ENCODE data around the gene NRAS. TPM values are rescaled to one million over a fixed set of nuclear protein-coding genes. Genes with fewer than 3 reads are reported as not detected.

The NRAS gene
- total and polyA plus RNA-seq, 9 of the 15 experiments (the other 6 are each of a cell fraction or from before 2014, with no cell fraction given) = 40.7 to 94.5 (median 75.4) TPM

GRCh38 chr1:114716304-114717170 lies at the start of gene NRAS (continued):
- peak; percentile 72 for TF ChIP-seq TBP (optimal IDR thresholded peaks at IDR 0.05; ENCODE audit: low read depth, low read length)
- no peak for TF ChIP-seq ZNF699 (CRISPR knock-in tag; IDR thresholded peaks at IDR 0.05; ENCODE audit: insufficient replicate concordance)
- TF ChIP-seq TARDBP (IDR thresholded peaks at IDR 0.05) = peak; percentile 59; the same call in 1 of the 2 replicates
- TF ChIP-seq ZNF23 (CRISPR knock-in tag; IDR thresholded peaks at IDR 0.05) = 0 out of 2 replicates have a peak, but pooled peaks have one; percentile 33
- no peak for TF ChIP-seq ZNF140 (CRISPR knock-in tag; IDR thresholded peaks at IDR 0.05)
- TF ChIP-seq HMG20A (CRISPR knock-in tag; conservative IDR thresholded peaks at IDR 0.05) = 0 out of 2 replicates have a peak, but pooled peaks have one; percentile 20
- no peak for TF ChIP-seq HDAC8 (tag; IDR thresholded peaks at IDR 0.05)
- no peak for TF ChIP-seq SAFB (IDR thresholded peaks at IDR 0.05; ENCODE audit: borderline replicate concordance, low read depth, low read length)
- TF ChIP-seq PTTG1 (tag; IDR thresholded peaks at IDR 0.05; ENCODE audit: low read depth) = no peak
- peak; percentile 51; the same call in 1 of the 2 replicates for TF ChIP-seq EGR1 (conservative IDR thresholded peaks at IDR 0.05)
- no peak for TF ChIP-seq CHCHD3 (CRISPR knock-in tag; IDR thresholded peaks at IDR 0.05)
- TF ChIP-seq ZC3H11A (IDR thresholded peaks at IDR 0.05; ENCODE audit: low read depth, low read length) = no peak
- TF ChIP-seq ZNF444 (CRISPR knock-in tag; IDR thresholded peaks at IDR 0.05) = no peak
- TF ChIP-seq ZNF75A (CRISPR knock-in tag; IDR thresholded peaks at IDR 0.05) = no peak
- peak; percentile 53; the same call in 1 of the 2 replicates for TF ChIP-seq EP300 (IDR thresholded peaks at IDR 0.05; ENCODE audit: low read length)
- no peak for TF ChIP-seq ZFP91 (CRISPR knock-in tag; IDR thresholded peaks at IDR 0.05)
- no peak for TF ChIP-seq KDM4B (IDR thresholded peaks at IDR 0.05; ENCODE audit: borderline replicate concordance in 2 of 2, low read depth in 1 of 2)
- TF ChIP-seq CREBBP (IDR thresholded peaks at IDR 0.05; ENCODE audit: low read depth, low read length) = no peak
- no peak for TF ChIP-seq ZNF133 (CRISPR knock-in tag; IDR thresholded peaks at IDR 0.05)
- no peak for TF ChIP-seq YBX1 (IDR thresholded peaks at IDR 0.05)
- no peak for TF ChIP-seq ZNF780A (CRISPR knock-in tag; IDR thresholded peaks at IDR 0.05)
- TF ChIP-seq MYC (IDR thresholded peaks at IDR 0.05; ENCODE audit: low read depth, low read length) = peak; percentile 100
- peak; percentile 97 for TF ChIP-seq MYC (CRISPR knock-in tag; IDR thresholded peaks at IDR 0.05; ENCODE audit: borderline replicate concordance, low read depth)
- TF ChIP-seq BDP1 (IDR thresholded peaks at IDR 0.05; ENCODE audit: insufficient read depth, insufficient read length) = no peak
- peak; percentile 70; the same call in 1 of the 2 replicates for TF ChIP-seq MTA3 (IDR thresholded peaks at IDR 0.05; ENCODE audit: borderline replicate concordance)
- no peak for TF ChIP-seq ZNF212 (CRISPR knock-in tag; IDR thresholded peaks at IDR 0.05)
- no peak for TF ChIP-seq ZNF184 (CRISPR knock-in tag; IDR thresholded peaks at IDR 0.05)
